Astrocyte (in vitro differentiated cells and primary cell): ENCODE measurements around the gene LPCAT3. TPM values are rescaled to one million over a fixed set of nuclear protein-coding genes. Genes with fewer than 3 reads are reported as not detected.

Source experiments
- DNase-seq: peaks from one replicate; pipeline ENCODE4 v3.0.0-alpha.2; 2010; ENCODE audit warnings: low read depth
- FAIRE-seq: peaks from 2 replicates; lab custom pipeline; 2011; peaks lifted over from hg19 to GRCh38; lab: Jason Lieb, UNC
- H2AFZ ChIP-seq: 2 replicates; pipeline ENCODE4 v1.6.0; 2012; ENCODE audit warnings: low read depth, low read length, inconsistent platforms
- H3K27ac ChIP-seq: 2 replicates; pipeline ENCODE4 v1.5.1; 2011; ENCODE audit warnings: low read depth, low read length, inconsistent platforms
- H3K27me3 ChIP-seq: 2 replicates; pipeline ENCODE4 v1.6.0; 2011; ENCODE audit warnings: low read length, inconsistent platforms; ENCODE audit not compliant: insufficient read depth
- H3K36me3 ChIP-seq: 2 replicates; pipeline ENCODE4 v1.5.1; 2011; ENCODE audit warnings: low read length, inconsistent platforms; ENCODE audit not compliant: insufficient read depth
- H3K4me1 ChIP-seq: 2 replicates; pipeline ENCODE4 v1.5.1; 2011; ENCODE audit warnings: low read length, inconsistent platforms; ENCODE audit not compliant: insufficient read depth
- H3K4me2 ChIP-seq: 2 replicates; pipeline ENCODE4 v1.6.0; 2012; ENCODE audit warnings: low read length, inconsistent platforms
- H3K4me3 ChIP-seq: 2 replicates; pipeline ENCODE4 v1.5.1; 2011; ENCODE audit warnings: low read depth, mild to moderate bottlenecking, low read length, inconsistent platforms; ENCODE audit not compliant: insufficient read depth
- H3K79me2 ChIP-seq: 2 replicates; pipeline ENCODE4 v1.6.0; 2012; ENCODE audit warnings: mild to moderate bottlenecking, low read length, inconsistent platforms; ENCODE audit not compliant: insufficient read depth
- H3K9ac ChIP-seq: 2 replicates; pipeline ENCODE4 v1.6.0; 2012; ENCODE audit warnings: mild to moderate bottlenecking, low read length, inconsistent platforms
- H3K9me3 ChIP-seq: 2 replicates; pipeline ENCODE4 v1.5.1; 2012; ENCODE audit warnings: low read depth, mild to moderate bottlenecking, low read length, inconsistent platforms; ENCODE audit not compliant: insufficient read depth
- H4K20me1 ChIP-seq: 2 replicates; pipeline ENCODE4 v1.6.0; 2012; ENCODE audit warnings: low read length, inconsistent platforms; ENCODE audit not compliant: insufficient read depth
- H3K27ac Mint-ChIP-seq: one replicate; pipeline ENCODE4 v1.8.0; 2021; ENCODE audit warnings: mild to moderate bottlenecking, mixed read lengths; ENCODE audit not compliant: unreplicated experiment
- H3K27me3 Mint-ChIP-seq: one replicate; pipeline ENCODE4 v1.8.0; 2021; ENCODE audit warnings: low read depth, mixed read lengths; ENCODE audit not compliant: unreplicated experiment
- H3K36me3 Mint-ChIP-seq: one replicate; pipeline ENCODE4 v1.8.0; 2021; ENCODE audit warnings: low read depth, mixed read lengths; ENCODE audit not compliant: unreplicated experiment
- H3K4me1 Mint-ChIP-seq: one replicate; pipeline ENCODE4 v1.8.0; 2021; ENCODE audit warnings: low read depth, mixed read lengths; ENCODE audit not compliant: unreplicated experiment
- H3K4me3 Mint-ChIP-seq: one replicate; pipeline ENCODE4 v1.8.0; 2021; ENCODE audit warnings: mild to moderate bottlenecking, moderate library complexity, mixed read lengths; ENCODE audit not compliant: unreplicated experiment
- H3K9me3 Mint-ChIP-seq: one replicate; pipeline ENCODE4 v1.8.0; 2021; ENCODE audit warnings: mild to moderate bottlenecking, mixed read lengths; ENCODE audit not compliant: unreplicated experiment
- CTCF ChIP-seq: IDR thresholded peaks from 2 replicates; pipeline ENCODE4 v1.5.1; 2011; ENCODE audit warnings: low read depth, mild to moderate bottlenecking, inconsistent platforms, low read length, moderate library complexity; ENCODE audit not compliant: insufficient read depth
- EZH2 ChIP-seq: IDR thresholded peaks from 2 replicates; pipeline ENCODE4 v1.6.1; 2012; ENCODE audit warnings: mild to moderate bottlenecking, low read length, inconsistent platforms; ENCODE audit not compliant: insufficient read depth
- total RNA-seq: library from RNA; stranded (reverse); gene quantifications from 2 replicates; pipeline ENCODE4 v1.2.1, GENCODE V29; 2021

Gene LPCAT3
- total RNA-seq, 1 donor from 2014 or later: 26.2 TPM

- no peak for TF ChIP-seq CTCF
- no peak for TF ChIP-seq EZH2
- DNase-seq (no peak), FAIRE-seq (no peak)
- peaks cover 4% of the 10 kb centered on the region for H3K27me3 Mint-ChIP-seq
- H3K27ac Mint-ChIP-seq: peak overlapping the region; percentile 58
- H4K20me1 ChIP-seq: no peaks in the 10 kb centered on the region
- H3K79me2 ChIP-seq: no peaks in the 10 kb centered on the region
- H3K4me1 ChIP-seq: peaks cover 19% of the 10 kb centered on the region
- H3K27me3 ChIP-seq: no peaks in the 10 kb centered on the region
- no peak overlapping the region for H3K4me3 Mint-ChIP-seq
- H3K36me3 ChIP-seq: no peaks in the 10 kb centered on the region
- H3K9me3 Mint-ChIP-seq: no peaks in the 10 kb centered on the region
- H3K4me2 ChIP-seq: no peak overlapping the region
- peaks cover 21% of the 10 kb centered on the region for H3K4me1 Mint-ChIP-seq
- H3K36me3 Mint-ChIP-seq: peaks cover 2% of the 10 kb centered on the region
- no peaks in the 10 kb centered on the region for H3K9me3 ChIP-seq
- H3K9ac ChIP-seq: no peak overlapping the region
- H2AFZ ChIP-seq: peak overlapping the region; percentile 47
- H3K4me3 ChIP-seq: no peak overlapping the region
- H3K27ac ChIP-seq: no peak overlapping the region
Observed at GRCh38 chr12:6959058-6959804, 59.0 kb downstream of the LPCAT3 start.

DNA sequence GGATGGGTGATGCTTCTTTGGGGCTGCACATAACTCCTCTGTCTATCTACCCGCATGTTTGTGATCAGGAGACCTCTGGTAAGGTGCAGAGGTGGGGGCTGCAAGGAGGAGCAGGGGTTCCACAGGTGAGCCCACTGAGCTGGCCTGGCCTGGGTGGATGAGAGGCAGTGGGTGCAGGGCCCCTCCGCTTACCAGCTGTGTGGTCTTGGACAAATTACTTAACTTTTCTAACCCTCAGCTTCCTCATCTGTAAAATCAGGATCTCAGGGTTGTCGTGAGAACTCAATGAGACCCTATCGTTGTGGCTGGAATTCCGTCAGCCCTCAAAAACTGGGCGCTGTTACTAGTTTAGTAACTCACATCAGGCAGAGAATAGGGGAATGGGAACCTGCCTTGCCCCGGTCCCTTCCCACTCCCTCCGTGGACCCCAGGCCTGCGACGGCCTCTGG is 59.6 kb downstream of the LPCAT3 start:
- H3K27ac Mint-ChIP-seq: peak overlapping the region; percentile 53
- FAIRE-seq (no peak), DNase-seq (no peak)
- Histone ChIP-seq H3K27ac (no peak overlapping the region), H3K4me2 (no peak overlapping the region), H3K36me3 (no peaks in the 10 kb centered on the region), H3K9me3 (no peaks in the 10 kb centered on the region), H3K4me1 (peaks cover 24% of the 10 kb centered on the region), H2AFZ (peak overlapping the region; percentile 47), H3K27me3 (no peaks in the 10 kb centered on the region), H3K9ac (no peak overlapping the region), H4K20me1 (no peaks in the 10 kb centered on the region), H3K4me3 (no peak overlapping the region), H3K79me2 (no peaks in the 10 kb centered on the region)
- H3K4me1 Mint-ChIP-seq: peaks cover 27% of the 10 kb centered on the region
- H3K9me3 Mint-ChIP-seq: no peaks in the 10 kb centered on the region
- peaks cover 2% of the 10 kb centered on the region for H3K36me3 Mint-ChIP-seq
- peak overlapping the region; percentile 29 for H3K4me3 Mint-ChIP-seq
- H3K27me3 Mint-ChIP-seq: peaks cover 4% of the 10 kb centered on the region
- TF ChIP-seq CTCF: no peak
- no peak for TF ChIP-seq EZH2
